Embryonic facial prominence (tissue), 1 donor: ENCODE data around the gene BCAS3.
"Not testable (repeated sequence)": the region's sequence is repeated elsewhere in the genome, so short reads cannot be mapped to it uniquely, and the experiment has no call there.

Source experiments
- DNase-seq: peaks from one replicate; pipeline ENCODE4 v3.0.0-alpha.2; 2016; ENCODE audit errors: extremely low spot score

BCAS3 gene

DNA sequence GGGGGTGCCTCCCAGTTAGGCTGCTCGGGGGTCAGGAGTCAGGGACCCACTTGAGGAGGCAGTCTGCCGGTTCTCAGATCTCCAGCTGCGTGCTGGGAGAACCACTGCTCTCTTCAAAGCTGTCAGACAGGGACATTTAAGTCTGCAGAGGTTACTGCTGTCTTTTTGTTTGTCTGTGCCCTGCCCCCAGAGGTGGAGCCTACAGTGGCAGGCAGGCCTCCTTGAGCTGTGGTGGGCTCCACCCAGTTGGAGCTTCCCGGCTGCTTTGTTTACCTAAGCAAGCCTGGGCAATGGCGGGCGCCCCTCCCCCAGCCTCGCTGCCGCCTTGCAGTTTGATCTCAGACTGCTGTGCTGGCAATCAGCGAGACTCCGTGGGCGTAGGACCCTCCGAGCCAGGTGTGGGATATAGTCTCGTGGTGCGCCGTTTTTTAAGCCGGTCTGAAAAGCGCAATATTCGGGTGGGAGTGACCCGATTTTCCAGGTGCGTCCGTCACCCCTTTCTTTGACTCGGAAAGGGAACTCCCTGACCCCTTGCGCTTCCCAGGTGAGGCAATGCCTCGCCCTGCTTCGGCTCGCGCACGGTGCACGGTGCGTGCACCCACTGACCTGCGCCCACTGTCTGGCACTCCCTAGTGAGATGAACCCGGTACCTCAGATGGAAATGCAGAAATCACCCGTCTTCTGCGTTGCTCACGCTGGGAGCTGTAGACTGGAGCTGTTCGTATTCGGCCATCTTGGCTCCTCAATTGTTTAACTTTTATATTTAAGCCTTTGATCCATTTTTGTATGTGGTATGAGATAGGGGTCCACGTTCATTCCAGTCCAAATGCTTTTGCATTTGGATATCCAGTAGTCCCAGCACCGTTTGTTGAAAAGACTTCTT is 209.3 kb downstream of the BCAS3 start:
- not testable (repeated sequence) for DNase-seq

DNA sequence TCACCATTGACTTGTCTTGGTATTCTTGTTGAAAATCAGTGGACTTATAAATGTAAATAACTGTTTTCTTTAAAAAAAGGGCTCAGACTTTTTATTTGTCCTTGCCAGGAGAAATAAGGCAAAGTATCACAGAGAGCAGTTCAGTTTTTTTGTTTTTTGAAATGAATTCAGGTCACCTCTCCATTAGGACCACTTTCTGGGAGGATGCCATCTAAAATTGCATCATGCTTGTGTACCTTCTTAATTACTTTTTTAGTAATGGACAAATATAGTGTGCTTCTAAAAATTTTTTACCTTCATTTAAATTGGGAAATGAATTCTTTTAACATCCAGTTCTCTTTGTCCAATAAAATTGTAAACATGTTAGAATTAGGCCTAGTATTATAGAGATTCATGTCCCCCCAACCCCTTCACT is 210.0 kb downstream of the BCAS3 start:
- no peak for DNase-seq

GRCh38 chr17:60888812-60889709 is 211.4 kb downstream of the BCAS3 start:
- DNase-seq, result no peak

DNA sequence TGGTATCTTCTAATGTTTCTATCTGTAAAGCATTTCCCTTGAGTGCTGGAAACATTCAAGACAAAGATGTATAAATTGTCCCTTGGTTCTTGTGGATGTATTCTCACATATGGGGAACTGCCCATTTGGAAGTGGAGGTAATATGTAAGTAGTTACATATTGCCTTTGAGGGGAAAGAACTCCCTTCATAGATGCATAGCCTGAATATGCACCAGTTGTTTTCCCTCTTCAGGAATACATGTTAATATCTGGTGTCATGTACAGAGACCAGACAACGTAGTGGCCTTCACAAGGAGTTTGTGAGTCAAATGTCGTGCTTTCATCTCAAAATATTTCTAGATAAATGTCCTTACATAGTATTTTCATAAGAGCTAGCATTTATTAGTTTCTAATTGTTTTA is 213.5 kb downstream of the BCAS3 start:
- DNase-seq, result no peak

GRCh38 chr17:60893475-60893874 is 215.8 kb downstream of the BCAS3 start:
- no peak for DNase-seq

DNA sequence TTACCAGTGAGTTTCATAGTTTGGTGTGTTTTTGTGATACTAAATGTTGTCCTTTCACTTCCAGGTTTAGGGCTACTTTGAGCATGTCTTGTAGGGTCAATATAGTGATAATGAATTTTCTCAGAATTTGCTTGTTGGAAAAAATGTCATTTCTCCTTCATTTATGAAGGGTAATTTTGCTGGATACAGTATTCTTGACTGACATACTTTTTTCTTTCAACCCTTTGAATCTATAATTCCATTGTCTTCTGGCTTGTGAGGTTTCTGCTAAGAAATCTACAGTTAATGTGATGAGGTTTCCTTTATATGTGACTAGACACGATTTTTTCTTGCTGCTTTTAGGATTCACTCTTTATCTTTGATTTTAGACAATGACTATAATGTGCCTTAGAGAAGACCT is 219.3 kb downstream of the BCAS3 start:
- DNase-seq, result no peak

- DNase-seq, result no peak
Measured at GRCh38 chr17:60899115-60899514, 221.5 kb downstream of the BCAS3 start.

DNA sequence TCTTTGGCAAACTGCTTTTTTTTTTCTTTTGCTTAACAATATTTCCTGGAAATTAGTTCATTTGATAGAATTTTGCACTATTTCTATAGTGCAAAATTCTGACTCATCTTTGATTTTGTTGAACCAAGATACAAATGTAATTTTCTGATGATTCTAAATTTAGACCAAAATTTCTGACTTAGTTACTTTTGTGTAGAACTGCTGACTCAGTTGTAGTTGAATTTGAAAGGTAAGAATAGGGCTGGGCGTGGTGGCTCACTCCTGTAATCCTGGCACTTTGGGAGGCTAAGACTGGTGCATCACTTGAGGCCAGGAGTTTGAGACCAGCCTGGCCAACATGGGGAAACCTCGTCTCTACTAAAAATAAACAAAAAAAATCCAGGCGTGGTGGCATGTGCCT is 223.0 kb downstream of the BCAS3 start:
- no peak for DNase-seq

DNA sequence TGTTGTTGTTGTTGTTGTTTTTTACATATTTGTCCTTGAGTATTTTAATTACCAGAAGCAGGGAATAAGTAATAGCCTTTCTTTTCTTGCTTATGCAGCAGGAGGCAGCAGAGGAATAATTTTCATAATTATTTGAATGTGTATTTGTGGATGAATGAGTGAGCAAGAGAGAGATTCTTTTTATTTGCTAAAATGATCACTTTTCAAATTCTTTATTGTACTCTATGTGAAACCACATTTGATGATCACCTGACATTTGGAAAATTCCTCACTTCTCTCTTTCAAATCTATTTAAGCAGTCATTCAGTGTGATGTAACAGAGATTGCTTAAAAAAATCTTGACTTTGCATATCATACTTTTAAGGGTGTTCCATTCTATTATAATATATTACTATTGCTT is 223.6 kb downstream of the BCAS3 start:
- no peak for DNase-seq

DNA sequence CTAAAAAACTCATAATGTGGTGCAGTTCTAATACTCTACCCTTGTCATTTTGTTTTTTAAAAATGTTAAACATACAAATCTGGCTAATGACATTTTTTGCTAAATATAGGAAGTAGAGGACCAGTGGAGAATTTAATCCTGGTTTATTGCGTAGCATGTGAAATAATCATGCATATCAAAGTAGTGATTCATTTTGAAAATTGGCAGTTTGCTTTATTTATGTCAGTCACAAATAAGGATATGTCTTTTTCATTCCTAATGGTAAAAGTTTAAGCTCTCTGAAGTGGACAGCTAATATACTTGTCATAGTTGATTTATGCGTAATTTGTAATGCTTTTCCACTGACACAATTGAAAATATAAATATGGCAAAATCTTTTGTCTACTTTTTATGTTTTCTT is 224.2 kb downstream of the BCAS3 start:
- DNase-seq, result no peak

DNA sequence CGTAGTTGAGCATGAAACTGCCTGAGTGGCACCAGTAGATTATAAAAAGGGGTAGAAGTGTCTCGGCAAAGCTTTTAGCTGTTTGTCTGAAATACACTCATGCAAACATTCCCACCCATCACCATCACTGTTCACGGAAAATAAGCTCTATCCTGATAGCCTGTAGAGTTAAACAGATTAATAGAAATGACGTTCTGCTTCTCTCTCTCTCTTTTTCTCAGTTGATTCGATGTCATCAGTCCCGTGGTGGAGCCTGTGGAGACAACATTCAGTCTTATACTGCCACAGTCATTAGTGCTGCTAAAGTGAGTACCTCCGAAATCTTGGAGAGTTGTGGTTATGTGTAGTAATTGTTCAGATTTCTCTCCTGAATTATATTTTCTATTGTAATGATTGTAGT is 224.7 kb downstream of the BCAS3 start:
- no peak for DNase-seq

DNA sequence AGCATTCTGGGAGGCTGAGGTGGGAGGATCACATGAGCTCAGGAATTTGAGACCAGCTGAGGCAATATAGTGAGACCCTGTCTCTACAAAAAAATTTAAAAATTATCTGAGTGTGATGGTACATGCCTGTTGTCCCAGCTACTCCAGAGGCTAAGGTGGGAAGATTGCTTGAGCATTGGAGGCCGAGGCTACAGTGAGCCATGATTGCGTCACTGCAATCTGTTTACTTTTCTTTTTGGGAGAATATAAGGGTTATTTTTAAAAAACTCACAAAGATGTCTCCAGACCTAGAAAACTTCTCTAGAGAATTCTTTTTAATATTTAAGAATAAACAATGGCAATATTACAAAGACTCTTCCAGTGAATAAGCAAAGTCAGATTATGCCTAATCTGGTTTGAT is 226.9 kb downstream of the BCAS3 start:
- no peak for DNase-seq

GRCh38 chr17:60905709-60906108 is 228.1 kb downstream of the BCAS3 start:
- DNase-seq, result no peak

GRCh38 chr17:60908324-60908723 is 230.7 kb downstream of the BCAS3 start:
- no peak for DNase-seq

GRCh38 chr17:60909405-60909804 is 231.8 kb downstream of the BCAS3 start:
- no peak for DNase-seq

DNA sequence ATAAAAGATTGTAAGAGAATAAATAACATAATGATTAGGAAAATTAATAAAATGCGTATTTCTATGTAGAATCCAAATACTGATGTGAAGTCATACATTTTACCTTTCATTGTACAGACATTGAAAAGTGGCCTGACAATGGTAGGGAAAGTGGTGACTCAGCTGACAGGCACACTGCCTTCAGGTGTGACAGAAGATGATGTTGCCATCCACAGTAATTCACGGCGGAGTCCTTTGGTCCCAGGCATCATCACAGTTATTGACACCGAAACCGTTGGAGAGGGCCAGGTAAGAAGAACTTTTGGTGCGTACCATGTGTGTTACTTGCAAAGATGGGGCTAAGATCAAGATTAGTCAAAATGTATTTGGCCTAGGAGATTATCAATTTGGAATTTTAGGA is 232.8 kb downstream of the BCAS3 start:
- DNase-seq, result no peak

- no peak for DNase-seq
Measured at GRCh38 chr17:60914078-60914477, 236.4 kb downstream of the BCAS3 start.

GRCh38 chr17:60916043-60916442 is 238.4 kb downstream of the BCAS3 start:
- DNase-seq, result no peak

DNA sequence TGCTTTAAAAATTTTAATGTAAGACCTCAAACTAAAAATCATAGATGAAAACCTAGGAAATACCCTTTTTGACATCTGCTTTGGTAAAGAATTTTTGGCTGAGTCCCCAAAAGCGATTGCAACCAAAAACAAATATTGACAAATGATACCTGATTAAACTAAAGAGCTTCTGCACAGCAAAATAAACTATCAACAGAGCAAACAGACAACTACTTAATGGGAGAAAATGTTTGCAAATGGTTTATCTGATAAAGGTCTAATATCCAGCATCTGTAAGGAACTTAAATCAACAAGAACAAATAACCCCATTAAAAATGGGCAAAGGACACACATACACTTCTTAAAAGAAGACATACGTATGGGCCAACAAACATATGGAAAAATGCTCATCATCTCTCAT is 242.5 kb downstream of the BCAS3 start:
- no peak for DNase-seq

GRCh38 chr17:60923000-60923399 is 245.3 kb downstream of the BCAS3 start:
- no peak for DNase-seq

GRCh38 chr17:60926466-60927183 is 249.0 kb downstream of the BCAS3 start:
- no peak for DNase-seq

- no peak for DNase-seq
Measured at GRCh38 chr17:60933739-60934138, 256.1 kb downstream of the BCAS3 start.
